PC-9 (cell line): Measurements from ENCODE around the gene ARMC6. TPM values are rescaled to one million over a fixed set of nuclear protein-coding genes. Genes with fewer than 3 reads are reported as not detected.

Experiments used
- BruUV-seq: library from RNA; stranded (reverse); fragments of 400-500 nt; replicated peaks from 2 replicates; lab custom pipeline; 2021; lab: Mats Ljungman, UMichigan
- CTCF ChIA-PET: fragments of 300-600 bp; sonication (Branson Sonifier 250); formaldehyde crosslinking; loops from one replicate; lab custom pipeline; 2022; ENCODE audit warnings: antibody characterized with exemption; lab: Charles Lee
- POLR2A ChIA-PET: fragments of 300-600 bp; sonication (Branson Sonifier 250); formaldehyde crosslinking; loops from one replicate; lab custom pipeline; 2022; ENCODE audit warnings: antibody characterized with exemption; ENCODE audit not compliant: unreplicated experiment; lab: Charles Lee
- DNase-seq, 2 experiments: peaks; one replicate each; pipeline versions ENCODE4 v3.0.0 to v3.0.0-alpha.2; 2015 to 2022; ENCODE audit warnings: mixed read lengths in 1 of 2
- H2AFZ ChIP-seq: fragments of 200-600 bp; sonication (generic); 2 replicates; pipeline ENCODE4 v1.8.1; 2017; ENCODE audit warnings: antibody characterized with exemption
- H3F3A ChIP-seq: fragments of 200-600 bp; sonication (generic); 2 replicates; pipeline ENCODE4 v1.8.1; 2017; ENCODE audit warnings: antibody characterized with exemption, mild to moderate bottlenecking, low read depth; ENCODE audit not compliant: insufficient read depth
- H3K27ac ChIP-seq: fragments of 200-600 bp; sonication (generic); 2 replicates; pipeline ENCODE4 v1.6.1; 2016; ENCODE audit warnings: mixed run types
- H3K27me3 ChIP-seq: fragments of 200-600 bp; sonication (generic); 2 replicates; pipeline ENCODE4 v1.6.1; 2016; ENCODE audit warnings: low read depth, mixed run types; ENCODE audit not compliant: insufficient read depth
- H3K36me3 ChIP-seq: fragments of 200-600 bp; sonication (generic); 2 replicates; pipeline ENCODE4 v1.6.1; 2016; ENCODE audit warnings: low read depth, mixed run types
- H3K4me1 ChIP-seq: fragments of 200-600 bp; sonication (generic); replicated peaks from 2 replicates; pipeline ENCODE4 v1.6.1; 2016; ENCODE audit warnings: mixed run types; ENCODE audit not compliant: insufficient read depth
- H3K4me2 ChIP-seq: fragments of 200-600 bp; sonication (generic); 2 replicates; pipeline ENCODE4 v1.6.1; 2017; ENCODE audit warnings: mixed run types
- H3K4me3 ChIP-seq: fragments of 200-600 bp; sonication (generic); 2 replicates; pipeline ENCODE4 v1.6.1; 2016; ENCODE audit warnings: mixed run types
- H3K79me2 ChIP-seq: fragments of 200-600 bp; sonication (generic); 2 replicates; pipeline ENCODE4 v1.6.1; 2017; ENCODE audit warnings: low read depth, mixed run types
- H3K9me2 ChIP-seq: fragments of 200-600 bp; sonication (generic); 2 replicates; pipeline ENCODE4 v1.8.1; 2017; ENCODE audit warnings: mild to moderate bottlenecking; ENCODE audit not compliant: insufficient read depth
- H3K9me3 ChIP-seq: fragments of 200-600 bp; sonication (generic); 2 replicates; pipeline ENCODE4 v1.8.1; 2016; ENCODE audit warnings: low read depth; ENCODE audit not compliant: insufficient read depth
- H4K20me1 ChIP-seq: fragments of 200-600 bp; sonication (generic); 2 replicates; pipeline ENCODE4 v1.8.1; 2017; ENCODE audit not compliant: insufficient read depth
- CTCF ChIP-seq: fragments of 200-600 bp; sonication (generic); conservative IDR thresholded peaks from 2 replicates; pipeline ENCODE4 v1.6.1; 2017; ENCODE audit warnings: mixed run types, antibody characterized with exemption, mild to moderate bottlenecking, moderate library complexity
- EZH2 ChIP-seq: fragments of 200-600 bp; sonication (generic); IDR thresholded peaks from 2 replicates; pipeline ENCODE4 v1.8.0; 2017; ENCODE audit warnings: antibody characterized with exemption, low read depth
- intact Hi-C: fragments of 100-400 bp; cut with micrococcal nuclease; formaldehyde crosslinking; loops from one replicate; pipeline ENCODE4 v1.10.0; 2022; ENCODE audit not compliant: unreplicated experiment
- total RNA-seq: library from RNA; stranded (reverse); gene quantifications from 2 replicates; pipeline ENCODE4 v1.2.3, GENCODE V29; 2021

Gene ARMC6
- total RNA-seq, 1 experiment from 2014 or later: 28.8 TPM

- peak overlapping the region; percentile 56 for H3K4me3 ChIP-seq
- H4K20me1 ChIP-seq: no peaks in the 10 kb centered on the region
- no peaks in the 10 kb centered on the region for H3K27me3 ChIP-seq
- ChIA-PET CTCF (no interaction called here), POLR2A (interaction anchor here (0.7 kb wide), 1 partner anchor 45 kb away, joined by 17 read pairs; no protein-coding TSS in a partner anchor)
- peaks cover 29% of the 10 kb centered on the region for H3F3A ChIP-seq
- no peaks in the 10 kb centered on the region for H3K9me2 ChIP-seq
- no peaks in the 10 kb centered on the region for H3K36me3 ChIP-seq
- no peak overlapping the region for H2AFZ ChIP-seq
- BruUV-seq: TSS peak; percentile 19
- no peak for DNase-seq
- intact Hi-C loops: no loop called here
- peak overlapping the region; percentile 82 for H3K4me2 ChIP-seq
- no peak overlapping the region for H3K27ac ChIP-seq
- H3K79me2 ChIP-seq: no peaks in the 10 kb centered on the region
- peaks cover 34% of the 10 kb centered on the region for H3K4me1 ChIP-seq
- H3K9me3 ChIP-seq: no peaks in the 10 kb centered on the region
- TF ChIP-seq EZH2: no peak
- TF ChIP-seq CTCF: no peak
Measured at GRCh38 chr19:19064811-19065745, 31.7 kb downstream of the ARMC6 start.

- DNase-seq: no peak
- intact Hi-C loops: no loop called here
- H3K4me3 ChIP-seq: no peak overlapping the region
- ChIA-PET POLR2A (interaction anchor here (0.6 kb wide), 1 partner anchor 443 kb away, joined by 4 read pairs; no protein-coding TSS in a partner anchor), CTCF (no interaction called here)
- H3K9me2 ChIP-seq: no peaks in the 10 kb centered on the region
- peaks cover 21% of the 10 kb centered on the region for H3K4me1 ChIP-seq
- peaks cover 14% of the 10 kb centered on the region for H3F3A ChIP-seq
- H2AFZ ChIP-seq: no peak overlapping the region
- H3K4me2 ChIP-seq: no peak overlapping the region
- no peaks in the 10 kb centered on the region for H4K20me1 ChIP-seq
- BruUV-seq: no TSS peak
- no peaks in the 10 kb centered on the region for H3K9me3 ChIP-seq
- no peaks in the 10 kb centered on the region for H3K36me3 ChIP-seq
- H3K27ac ChIP-seq: no peak overlapping the region
- TF ChIP-seq EZH2 (no peak), CTCF (no peak)
- no peaks in the 10 kb centered on the region for H3K79me2 ChIP-seq
- H3K27me3 ChIP-seq: no peaks in the 10 kb centered on the region
Measured at GRCh38 chr19:19067276-19068072, 34.1 kb downstream of the ARMC6 start.
